GM18517 (cell line): ENCODE results near the gene ERCC8.
"Not testable (repeated sequence)": the region's sequence is repeated elsewhere in the genome, so short reads cannot be mapped to it uniquely, and the experiment has no call there.

Experiments
- ATAC-seq: cut with Tn5 transposase; IDR thresholded peaks from one replicate; pipeline ENCODE4 v1.9.1; 2021; ENCODE audit warnings: mild to moderate bottlenecking, moderate library complexity; ENCODE audit not compliant: unreplicated experiment

ERCC8 gene

DNA sequence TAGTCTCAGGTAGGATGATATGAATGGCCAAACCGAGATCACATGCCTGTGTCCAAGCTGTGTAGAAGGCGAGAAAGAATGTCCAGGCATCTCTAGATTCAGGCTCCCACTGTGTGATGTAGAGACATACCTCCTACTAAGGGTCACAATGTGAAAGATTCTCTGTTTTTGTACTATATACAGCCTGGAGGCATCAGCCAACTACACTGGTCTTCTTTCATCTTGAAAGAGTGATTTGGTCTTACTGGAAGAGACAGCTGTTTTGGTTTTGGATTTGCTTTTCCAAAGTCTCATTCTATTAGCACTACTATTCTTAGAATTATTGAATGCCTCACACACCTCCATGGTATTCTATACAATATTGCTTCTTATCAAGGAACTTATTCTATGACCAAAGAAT, 26.4 kb downstream of the ERCC8 start:
- ATAC-seq, result no peak

DNA sequence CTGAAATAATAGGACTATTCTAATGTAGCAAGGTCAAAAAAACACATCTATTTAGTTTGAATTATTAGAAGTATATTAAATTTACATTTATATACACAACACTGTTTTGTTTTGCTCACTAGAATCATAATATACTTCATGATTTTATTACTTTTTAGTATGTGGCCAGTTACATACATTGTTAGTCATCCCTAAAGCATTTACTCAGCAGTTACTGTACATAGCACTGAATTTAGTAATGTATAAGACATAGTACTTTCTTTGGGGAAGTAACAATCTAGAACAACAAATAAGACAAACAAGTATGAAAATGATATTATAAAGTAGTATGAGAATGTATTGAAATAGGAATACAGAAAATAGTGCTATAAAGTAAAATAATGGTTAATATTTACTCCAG, 28.2 kb downstream of the ERCC8 start:
- no peak for ATAC-seq

DNA sequence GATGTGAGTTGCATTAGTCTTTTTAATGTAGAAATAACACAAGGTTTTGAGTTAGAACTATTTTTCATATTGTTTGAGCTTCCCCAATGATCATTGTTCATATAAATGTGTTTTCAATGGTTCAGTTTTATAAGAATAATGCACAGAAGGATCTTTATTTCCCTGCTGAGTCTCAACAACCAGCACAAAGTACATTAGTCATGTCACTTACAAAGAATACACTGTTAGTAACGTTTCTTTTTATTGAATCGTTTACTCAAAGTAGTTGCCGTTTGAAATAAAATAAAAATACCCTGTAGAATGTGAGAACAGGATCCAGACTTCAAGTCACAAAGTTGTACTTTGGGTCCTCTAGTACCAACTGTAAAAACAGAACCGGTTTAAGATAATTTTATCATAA, 41.5 kb downstream of the ERCC8 start:
- no peak for ATAC-seq

DNA sequence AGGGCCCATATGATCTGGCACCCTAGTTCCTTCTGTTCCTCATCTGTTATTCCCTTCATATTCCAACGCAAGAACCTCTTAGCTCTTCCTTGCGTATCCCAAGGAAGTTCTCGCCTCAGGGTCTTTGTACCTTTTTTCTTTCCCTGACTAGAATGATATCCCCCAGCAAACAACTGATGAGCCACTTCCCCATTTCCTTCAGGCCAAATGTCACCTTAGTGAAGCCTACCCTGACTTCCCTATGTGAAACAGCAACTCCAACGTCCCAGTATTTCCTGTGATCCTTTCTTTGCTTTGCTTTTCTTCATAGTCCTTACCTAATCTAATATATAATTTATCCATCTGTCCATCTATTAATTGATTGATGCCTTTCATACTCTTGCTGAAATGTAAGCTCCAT, 47.9 kb downstream of the ERCC8 start:
- no peak for ATAC-seq

DNA sequence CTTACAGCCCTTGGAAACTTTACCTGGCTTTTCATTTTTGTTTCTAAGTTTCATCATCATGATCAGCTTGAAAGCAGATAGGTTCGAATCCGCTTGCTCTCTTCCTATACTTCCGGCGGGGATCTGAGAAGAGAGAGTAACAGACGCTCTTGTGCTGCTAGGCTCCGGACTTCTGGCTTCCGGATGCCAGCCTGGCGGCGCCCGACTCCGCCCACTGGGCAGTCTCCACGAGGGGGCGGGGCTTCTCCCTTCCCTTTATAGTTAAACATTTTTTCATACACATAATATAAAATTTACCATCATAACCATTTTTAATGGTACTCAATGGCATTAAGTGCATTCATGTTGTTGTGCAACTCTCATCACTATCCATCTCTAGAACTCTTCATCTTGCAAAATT, 51.3 kb downstream of the ERCC8 start:
- no peak for ATAC-seq

DNA sequence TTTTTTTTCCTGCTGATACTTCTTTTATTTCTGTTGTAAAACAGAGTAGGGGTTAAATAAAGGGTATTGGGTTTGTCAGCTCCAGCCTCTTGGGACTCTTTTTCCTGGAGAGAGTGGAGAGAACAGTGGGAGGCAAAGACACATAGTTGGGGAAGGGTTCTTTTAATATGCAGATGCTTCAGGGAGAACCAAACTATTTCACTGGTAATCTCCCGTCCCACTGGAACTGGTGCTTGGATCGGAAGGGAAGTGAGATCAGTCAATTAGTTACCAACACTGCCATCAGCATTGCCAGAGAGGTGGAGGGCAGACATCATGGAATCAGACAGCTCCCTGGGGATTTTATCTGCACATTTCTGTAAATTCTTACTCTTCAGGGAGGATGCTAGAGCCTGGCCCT, 53.2 kb downstream of the ERCC8 start:
- no peak for ATAC-seq

DNA sequence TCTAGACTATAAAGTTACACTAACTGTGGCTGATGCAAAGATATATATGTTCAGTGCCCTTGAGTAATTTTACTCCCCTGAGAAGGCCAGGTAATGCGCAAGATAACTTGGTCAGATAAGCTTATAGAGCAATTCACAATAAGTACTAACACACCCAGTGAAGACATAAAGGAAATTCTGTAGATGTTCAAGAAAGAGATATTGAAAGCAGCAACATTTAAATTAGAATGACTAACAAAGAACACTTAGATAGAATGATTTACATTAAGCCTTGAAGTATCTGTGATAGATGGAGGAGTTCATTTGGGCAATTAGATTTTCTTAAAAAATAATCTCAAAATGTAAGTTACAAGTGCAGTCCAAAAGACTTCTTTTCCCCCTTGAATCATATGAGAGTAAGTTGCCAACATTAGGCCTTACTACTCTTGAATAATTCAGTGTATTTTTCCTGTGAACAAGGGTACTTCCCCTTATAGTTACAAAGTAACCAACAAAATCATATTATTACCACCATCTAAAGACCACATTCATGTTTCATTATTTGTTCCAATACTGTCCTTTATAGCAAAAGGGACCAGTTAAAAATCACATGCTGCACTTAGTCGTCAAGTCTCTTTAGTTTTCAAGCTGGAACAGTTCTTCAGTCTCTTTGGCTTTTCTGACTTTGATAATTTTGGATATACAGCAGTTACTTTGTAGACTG, 56.4 kb downstream of the ERCC8 start:
- ATAC-seq, result no peak

DNA sequence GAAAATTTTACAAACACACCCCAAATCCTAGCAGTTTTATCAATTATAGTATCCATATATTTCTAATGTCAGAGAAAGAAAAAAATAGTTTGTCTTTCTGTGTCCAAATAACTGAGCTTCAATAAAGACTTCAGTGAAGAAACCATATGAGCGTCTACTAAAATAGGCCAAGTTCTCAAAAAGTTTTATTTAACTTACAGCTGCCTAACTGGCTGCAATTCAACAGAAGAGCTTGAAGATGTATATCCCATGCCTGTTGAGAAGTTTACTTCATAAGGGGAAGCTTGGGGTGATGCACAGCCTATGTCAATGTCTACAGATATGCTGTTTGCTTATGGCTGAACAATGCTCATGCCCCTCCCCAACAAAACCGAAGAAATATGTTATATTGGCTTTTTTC, 57.1 kb downstream of the ERCC8 start:
- ATAC-seq, result no peak

DNA sequence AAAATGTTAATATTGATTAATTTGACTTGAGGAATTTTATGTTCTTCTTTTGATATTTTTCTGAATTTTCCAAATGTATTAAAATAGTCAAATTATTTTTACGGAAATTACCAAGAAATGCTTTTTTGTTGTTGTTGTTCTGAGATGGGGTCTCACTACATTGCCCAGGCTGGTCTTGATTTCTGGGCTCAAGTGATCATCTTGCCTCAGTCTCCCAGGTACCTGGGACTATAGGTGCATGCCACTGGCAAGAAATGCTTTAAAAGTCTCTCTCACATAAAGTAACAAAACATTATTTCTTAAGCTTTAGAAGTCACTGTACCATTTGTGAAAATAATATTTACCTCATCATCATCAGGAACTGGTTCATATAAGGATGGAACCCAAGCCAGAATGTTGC, 57.8 kb downstream of the ERCC8 start:
- no peak for ATAC-seq

DNA sequence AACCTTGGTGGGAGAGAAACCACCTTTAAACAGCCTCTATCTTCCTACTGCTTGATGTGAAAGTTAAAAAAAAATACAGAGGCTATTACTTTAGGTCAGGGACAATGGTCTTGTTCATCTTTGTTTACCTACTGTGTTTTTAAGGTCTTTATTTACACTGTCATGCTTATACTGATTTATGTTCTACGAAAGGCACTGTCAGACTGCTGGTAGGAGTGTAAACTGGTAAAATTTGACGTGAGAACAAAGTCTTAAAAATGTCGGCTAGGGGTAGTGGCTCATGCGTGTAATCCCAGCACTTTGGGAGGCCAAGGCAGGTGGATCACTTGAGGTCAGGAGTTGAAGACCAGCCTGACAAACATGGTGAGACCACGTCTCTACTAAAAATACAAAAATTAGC, 58.7 kb downstream of the ERCC8 start:
- ATAC-seq, result no peak

DNA sequence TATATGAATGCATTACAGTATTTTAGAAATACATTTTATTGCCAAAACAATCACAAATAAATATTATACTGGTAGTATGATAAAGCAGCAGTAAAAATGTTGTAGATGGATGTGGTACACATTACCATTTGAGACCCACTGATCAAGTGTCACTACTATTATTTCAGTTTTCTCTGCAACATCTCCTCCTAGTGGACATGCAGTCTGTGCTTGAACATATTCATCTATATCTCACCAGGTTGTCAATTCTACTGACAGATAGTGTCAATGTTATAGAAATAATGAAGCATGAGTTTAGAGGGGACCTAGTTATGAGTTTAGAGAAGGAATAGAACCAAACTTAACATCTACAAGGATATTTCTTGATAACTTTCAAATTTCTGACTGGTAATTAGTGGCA, 61.6 kb downstream of the ERCC8 start:
- no peak for ATAC-seq

DNA sequence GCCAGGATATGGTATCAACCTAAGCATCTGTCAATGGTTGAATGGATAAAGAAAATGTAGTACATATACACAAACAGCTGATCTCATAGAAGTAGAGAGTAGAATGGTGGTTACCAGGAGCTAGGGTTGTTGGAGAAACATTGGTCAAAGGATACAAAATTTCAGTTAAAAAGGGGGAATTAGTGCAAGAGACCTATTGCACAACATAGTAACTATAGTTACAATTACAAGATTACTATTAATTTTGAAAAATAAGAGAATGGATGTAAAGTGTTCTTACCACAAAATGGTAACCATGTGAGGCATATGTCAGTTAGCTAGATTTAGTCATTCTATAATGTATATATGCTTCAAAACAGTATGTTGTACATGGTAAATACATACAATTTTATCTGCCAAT, 72.0 kb downstream of the ERCC8 start:
- no peak for ATAC-seq

DNA sequence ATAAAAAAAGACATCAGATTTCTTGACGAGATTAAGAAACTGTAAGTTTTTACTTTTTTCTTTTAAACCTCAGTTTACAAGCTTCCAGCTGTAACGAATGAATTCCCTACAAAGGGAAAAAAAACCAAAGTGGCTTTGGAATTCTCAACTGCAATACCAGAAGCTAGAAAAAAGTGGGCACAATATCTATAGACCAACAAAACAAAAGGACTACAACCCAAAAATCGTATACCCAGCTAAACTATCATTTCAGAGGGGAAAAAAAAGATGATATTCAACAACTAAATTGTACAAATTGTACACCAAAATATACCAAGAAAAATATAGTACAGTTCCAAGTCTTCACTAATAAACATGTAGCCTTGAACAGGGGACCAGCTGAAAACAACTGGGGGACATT, 74.0 kb downstream of the ERCC8 start:
- no peak for ATAC-seq

DNA sequence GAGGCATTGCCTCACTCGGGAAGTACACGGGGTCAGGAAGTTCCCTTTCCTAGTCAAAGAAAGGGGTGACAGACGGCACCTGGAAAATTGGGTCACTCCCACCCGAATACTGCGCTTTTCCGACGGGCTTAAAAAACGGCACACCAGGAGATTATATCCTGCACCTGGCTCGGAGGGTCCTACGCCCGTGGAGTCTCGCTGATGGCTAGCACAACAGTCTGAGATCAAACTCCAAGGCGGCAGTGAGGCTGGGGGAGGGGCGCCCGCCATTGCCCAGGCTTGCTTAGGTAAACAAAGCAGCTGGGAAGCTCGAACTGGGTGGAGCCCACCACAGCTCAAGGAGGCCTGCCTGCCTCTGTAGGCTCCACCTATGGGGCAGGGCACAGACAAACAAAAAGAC, 84.3 kb downstream of the ERCC8 start:
- not testable (repeated sequence) for ATAC-seq

DNA sequence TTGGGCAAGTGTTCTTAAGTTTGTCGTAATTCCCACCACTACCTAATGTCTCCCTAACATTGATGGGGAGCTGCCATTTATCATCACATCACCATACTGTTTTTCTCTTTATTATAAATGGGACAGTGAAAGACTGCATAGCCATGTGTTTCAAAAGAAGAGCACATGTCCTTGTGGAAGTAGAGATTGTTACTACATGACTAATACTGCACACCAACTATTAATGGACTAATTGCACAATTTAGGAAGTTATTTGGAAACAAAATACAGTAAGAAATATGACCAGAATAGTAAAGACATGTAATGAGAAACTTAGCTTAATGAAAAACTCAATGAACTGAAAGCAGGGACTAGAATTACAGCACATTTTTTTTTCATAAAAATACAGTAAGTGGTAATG, 88.8 kb downstream of the ERCC8 start:
- ATAC-seq, result no peak

DNA sequence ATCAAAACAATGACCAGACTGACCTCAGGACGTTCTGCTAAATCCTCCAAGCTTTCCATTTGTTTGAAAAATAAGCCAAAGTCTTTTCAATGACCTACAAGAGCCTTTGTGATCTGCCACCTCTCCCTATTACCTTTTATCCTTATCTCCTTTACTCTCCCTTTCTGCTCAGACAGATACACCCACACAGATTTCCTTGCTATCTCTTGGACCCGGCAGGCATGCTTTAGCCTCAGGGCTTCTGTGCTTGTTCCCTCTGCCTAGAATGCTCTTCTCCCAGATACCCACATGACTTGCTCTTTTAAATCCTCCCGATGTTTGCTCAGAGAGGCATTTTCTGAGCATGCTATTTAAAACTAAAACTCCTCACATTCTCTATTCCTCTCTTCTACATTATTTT, 91.9 kb downstream of the ERCC8 start:
- ATAC-seq, result no peak

DNA sequence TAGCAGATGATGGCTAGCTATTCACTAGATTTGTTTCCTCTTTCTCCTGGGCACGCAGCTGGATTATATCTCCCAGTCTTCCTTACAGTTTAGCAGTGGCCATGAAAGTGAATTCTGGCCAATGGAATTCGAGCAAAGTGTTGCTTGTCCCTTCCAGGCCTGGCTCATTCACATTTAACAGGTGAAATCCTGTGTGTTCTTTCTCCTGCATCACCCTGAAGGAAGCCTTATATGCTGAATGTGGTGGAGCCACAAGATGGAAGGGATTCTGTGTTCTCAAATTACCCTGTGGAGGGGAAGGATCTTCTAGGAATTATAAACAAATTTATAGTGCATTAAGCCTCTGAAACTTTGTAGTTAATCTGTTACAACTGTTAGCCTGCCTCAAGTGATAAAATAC, 92.6 kb downstream of the ERCC8 start:
- no peak for ATAC-seq

DNA sequence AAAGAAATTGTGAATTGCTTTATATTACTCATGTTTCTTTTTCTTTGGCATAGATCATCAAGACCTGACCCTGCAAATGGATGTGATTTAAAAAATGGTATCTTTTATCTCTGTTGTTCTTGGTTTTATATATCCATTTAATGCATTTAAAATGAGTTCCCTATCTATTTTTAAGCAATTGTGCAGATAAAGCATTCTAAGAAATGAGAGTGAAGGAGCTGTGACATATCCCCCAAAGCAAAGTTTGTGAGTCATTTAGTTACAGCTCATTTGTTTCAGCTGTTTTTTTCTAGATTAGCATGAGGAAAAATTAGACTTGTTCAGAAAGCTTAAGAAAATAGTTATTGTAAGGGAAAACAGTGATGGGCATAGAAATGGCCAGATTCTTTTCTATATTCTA, 93.2 kb downstream of the ERCC8 start:
- ATAC-seq, result no peak

DNA sequence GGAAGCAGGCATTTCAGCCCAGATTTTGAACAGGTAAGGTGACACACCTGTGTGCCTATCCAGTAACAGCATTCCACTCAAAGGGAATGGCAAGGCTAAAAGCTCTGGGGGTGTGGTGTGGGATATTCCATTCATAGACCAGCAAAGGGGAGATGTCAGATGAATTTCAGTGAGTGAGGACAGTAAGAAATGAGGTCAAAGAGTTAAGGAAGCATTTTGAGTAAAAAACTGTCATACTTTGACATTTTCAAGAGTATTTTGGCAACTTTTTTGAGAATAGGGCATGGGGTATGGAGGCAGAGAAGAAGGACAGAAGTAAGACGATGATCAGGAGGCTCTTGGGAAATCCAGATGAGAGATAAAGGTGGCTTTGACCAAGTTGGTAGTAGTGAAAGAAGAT, 98.6 kb downstream of the ERCC8 start:
- ATAC-seq, result no peak

DNA sequence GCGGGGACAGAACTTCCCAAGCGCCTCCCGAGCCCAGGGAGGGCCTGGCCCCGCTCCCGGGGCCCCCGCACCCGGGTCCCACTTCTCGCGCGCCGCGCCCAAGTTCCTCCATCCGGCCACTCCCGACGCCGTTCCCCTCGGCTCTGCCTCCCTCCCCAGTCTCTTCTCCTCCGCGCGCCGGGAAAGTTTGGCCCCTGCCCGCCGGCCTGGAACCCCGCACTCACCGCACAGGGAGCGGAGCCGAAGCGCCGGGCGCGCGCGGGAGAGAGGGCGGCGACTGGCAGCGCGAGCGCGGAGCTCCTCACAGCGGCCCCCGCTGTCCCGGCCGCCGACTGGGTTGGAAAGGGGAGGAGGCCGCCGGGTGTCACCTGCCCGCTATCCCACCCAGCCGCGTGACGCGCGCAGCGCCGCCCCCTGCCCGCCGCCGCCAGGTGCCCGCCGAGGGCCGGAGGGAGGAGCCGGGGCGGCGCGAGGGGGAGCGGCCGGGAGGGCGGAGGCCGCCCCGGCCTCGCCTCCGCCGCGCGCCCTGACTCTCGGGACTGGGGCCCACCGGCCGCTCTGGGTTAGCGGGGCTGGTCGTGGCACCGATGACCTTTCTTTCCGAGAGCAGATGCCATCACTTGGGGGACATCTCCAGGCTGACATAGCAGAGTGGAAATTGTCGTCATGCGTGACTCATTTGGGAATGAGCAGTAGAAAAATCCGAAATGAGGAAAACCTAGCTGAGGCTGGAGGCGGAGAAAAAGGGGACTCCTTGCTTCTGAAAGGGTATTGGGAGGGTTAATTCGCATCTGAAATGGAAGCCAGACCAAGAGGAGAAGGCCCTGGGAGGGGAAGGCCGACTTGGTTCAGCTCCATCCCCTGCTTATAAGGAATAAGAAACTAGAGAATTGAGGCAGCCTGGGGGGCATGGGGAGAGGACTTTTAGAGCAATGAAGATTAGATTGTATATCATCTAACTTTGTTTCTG, 100.6 kb downstream of the ERCC8 start, which contains the start of gene ELOVL7:
TSS of gene ELOVL7 (minus strand) at position 334 of the 970 bp plus-strand sequence. CDS start 56,872 bp downstream, outside the sequence.
- peak; percentile 88 for ATAC-seq

DNA sequence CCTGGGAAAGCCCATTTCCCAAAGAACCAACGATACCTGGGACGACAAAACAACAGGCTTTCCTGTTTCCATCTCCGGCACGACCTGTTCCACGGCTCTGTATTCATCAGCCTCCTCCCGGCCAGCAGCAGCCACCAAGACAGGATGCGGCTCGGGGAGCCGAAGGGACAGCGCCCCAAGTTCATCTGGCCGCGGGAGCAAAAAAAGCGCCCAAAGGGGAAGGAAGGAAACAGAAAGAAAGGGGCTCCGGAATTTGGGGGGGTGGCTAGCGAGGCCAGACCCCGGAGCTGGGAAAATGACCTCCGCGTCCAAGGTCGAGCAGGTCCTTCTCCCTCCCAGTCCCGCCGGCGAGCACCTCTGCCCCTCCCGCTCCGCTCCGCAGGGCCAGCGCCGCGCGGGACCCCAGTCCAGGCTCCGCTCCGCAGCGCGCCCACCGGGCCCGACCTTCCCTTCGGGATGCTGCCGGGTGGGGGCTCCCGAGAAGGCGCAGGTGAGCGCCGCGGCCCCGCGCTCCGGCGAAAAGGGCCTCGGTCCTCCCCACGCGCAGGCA, 101.4 kb downstream of the ERCC8 start:
- peak; percentile 33 for ATAC-seq

DNA sequence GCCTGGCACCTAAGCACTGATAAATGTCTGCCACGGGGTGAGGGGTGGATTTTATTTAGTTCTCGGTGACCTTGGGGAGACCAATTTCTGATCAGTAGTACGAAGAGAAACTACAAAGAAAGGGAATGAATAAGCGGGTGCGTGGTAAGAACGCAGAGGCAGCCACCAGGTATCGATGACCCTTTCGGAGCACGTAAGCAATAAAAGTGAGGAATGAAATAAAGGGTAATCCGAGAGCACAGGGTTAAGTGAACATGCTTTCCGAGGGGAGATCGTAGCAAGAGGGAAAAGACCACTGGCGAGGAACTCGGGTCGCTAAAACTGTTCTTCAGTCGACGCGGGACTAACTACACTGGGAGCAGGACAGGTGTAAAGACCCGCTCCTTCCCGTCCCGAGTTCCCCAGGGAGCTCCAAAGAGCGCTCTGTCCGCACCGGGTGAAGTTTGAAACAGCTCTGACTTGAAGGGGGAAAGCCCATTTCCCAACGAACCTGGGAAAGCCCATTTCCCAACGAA, 101.9 kb downstream of the ERCC8 start:
- ATAC-seq, result no peak
